HCT116 (cell line): Measurements from ENCODE around the gene BBLN.

Experiments
- CEBPB ChIP-seq: IDR thresholded peaks from 2 replicates; pipeline ENCODE4 v1.6.1; 2012; ENCODE audit warnings: low read depth
- CTCF ChIP-seq, 3 experiments: fragments of 200-600 bp in 1 of 3; sonication (generic) in 1 of 3; IDR thresholded peaks in 2 of 3; conservative IDR thresholded peaks in 1 of 3; 2 replicates each; pipeline ENCODE4 v1.5.1; 2012 to 2017; ENCODE audit warnings: low read depth in 2 of 3, low read length in 2 of 3, antibody characterized with exemption in 1 of 3, borderline replicate concordance in 1 of 3, control low read depth in 1 of 3, mild to moderate bottlenecking in 1 of 3, mixed read lengths in 1 of 3, mixed run types in 1 of 3, moderate library complexity in 1 of 3; ENCODE audit not compliant: insufficient read depth in 1 of 3
- ELF1 ChIP-seq: IDR thresholded peaks from 2 replicates; pipeline ENCODE4 v1.6.1; 2012; ENCODE audit warnings: low read depth, borderline replicate concordance
- EZH2 ChIP-seq: fragments of 200-600 bp; sonication (generic); IDR thresholded peaks from 2 replicates; pipeline ENCODE4 v1.6.1; 2017; ENCODE audit warnings: antibody characterized with exemption, mixed run types
- JUND ChIP-seq: IDR thresholded peaks from 2 replicates; pipeline ENCODE4 v1.6.1; 2012
- MAX ChIP-seq: IDR thresholded peaks from 2 replicates; pipeline ENCODE4 v1.6.1; 2012
- POLR2A ChIP-seq: IDR thresholded peaks from 2 replicates; pipeline ENCODE4 v1.7.0; 2011; ENCODE audit warnings: borderline replicate concordance; ENCODE audit not compliant: insufficient read depth, insufficient read length; ENCODE audit errors: extremely low read depth
- POLR2AphosphoS5 ChIP-seq: IDR thresholded peaks from 2 replicates; pipeline ENCODE4 v1.6.1; 2011; ENCODE audit warnings: mild to moderate bottlenecking, low read depth, low read length, moderate library complexity
- RAD21 ChIP-seq: IDR thresholded peaks from 2 replicates; pipeline ENCODE4 v1.6.1; 2012; ENCODE audit warnings: low read depth, mild to moderate bottlenecking
- SRF ChIP-seq: IDR thresholded peaks from 2 replicates; pipeline ENCODE4 v1.6.1; 2012; ENCODE audit warnings: low read depth

- no peak for TF ChIP-seq MAX
- no peak for TF ChIP-seq CTCF (IDR thresholded peaks at IDR 0.05 in 2 of 3, conservative IDR thresholded peaks at IDR 0.05 in 1 of 3; ENCODE audit: borderline replicate concordance in 1 of 3, insufficient read depth in 1 of 3, low read depth in 2 of 3, low read length in 2 of 3)
- no peak for TF ChIP-seq SRF
- TF ChIP-seq POLR2A: no peak
- no peak for TF ChIP-seq CEBPB
- TF ChIP-seq POLR2AphosphoS5: no peak
- TF ChIP-seq RAD21: no peak
- TF ChIP-seq EZH2: no peak
- TF ChIP-seq JUND: no peak
- no peak for TF ChIP-seq ELF1
These were observed 22.1 kb upstream of the BBLN start for GRCh38 chr9:128138001-128138400.
